ENCODE measurements around the gene MUC13. TPM values are rescaled to one million over a fixed set of nuclear protein-coding genes. Genes with fewer than 3 reads are reported as not detected.
A peak's percentile ranks its signal among the peaks of the same experiment; 100 is the strongest.

The MUC13 gene
- total RNA-seq, 1 experiment from 2014 or later: 0.22 TPM

DNA sequence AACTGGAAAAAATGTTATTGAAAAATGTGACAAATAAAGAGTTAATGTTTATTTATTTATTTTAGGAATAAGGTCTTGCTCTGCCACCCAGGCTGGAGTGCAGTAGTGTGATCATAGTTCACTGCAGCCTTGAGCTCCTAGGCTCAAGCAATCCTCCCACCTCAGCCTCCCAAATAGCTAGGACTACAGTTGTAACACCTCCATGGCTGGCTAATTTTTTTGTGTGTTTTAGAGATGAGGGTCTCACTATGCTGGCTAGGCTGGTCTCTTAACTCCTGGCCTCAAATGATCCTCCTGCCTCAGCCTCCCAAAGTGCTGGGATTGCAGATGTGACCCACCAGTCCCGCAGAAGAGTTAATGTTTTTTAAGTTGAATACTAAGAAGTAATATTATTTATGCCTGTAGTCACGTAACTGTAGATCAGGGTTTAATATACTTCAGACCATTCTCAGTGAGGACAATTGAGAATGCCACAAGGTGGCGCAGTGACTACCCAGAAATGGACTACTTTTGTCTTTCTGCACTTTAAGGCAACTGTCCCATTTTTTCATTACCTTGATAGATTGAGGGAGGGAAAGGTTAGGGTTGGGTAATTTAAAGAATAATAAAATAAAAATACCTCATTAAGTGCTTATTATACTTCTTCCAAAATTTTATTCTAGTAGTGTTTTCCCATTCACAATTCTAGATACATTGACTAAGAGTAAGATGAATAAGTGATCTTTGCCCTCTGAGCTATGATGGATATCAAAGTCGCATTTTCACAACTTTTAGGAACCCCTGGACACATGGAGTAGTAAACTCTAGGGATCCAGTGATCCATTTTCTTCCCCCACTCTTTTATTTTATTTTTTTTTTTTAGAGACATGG, 6.0 kb downstream of the MUC13 start:
- ATAC-seq (peak; percentile 53; the same call in 1 of the 2 replicates), DNase-seq (ENCODE audit: low spot score) (peak; percentile 58)
- ChIA-PET CTCF (interaction anchor here (0.6 to 2.4 kb wide), 20 partner anchors 10 to 657 kb away, joined by 3 to 13 read pairs (median 4); no protein-coding TSS in a partner anchor), POLR2A (interaction anchor here (0.6 kb wide), 2 partner anchors 141 to 650 kb away, joined by 3 read pairs; no protein-coding TSS in a partner anchor)
- TF ChIP-seq, protein P1, sequence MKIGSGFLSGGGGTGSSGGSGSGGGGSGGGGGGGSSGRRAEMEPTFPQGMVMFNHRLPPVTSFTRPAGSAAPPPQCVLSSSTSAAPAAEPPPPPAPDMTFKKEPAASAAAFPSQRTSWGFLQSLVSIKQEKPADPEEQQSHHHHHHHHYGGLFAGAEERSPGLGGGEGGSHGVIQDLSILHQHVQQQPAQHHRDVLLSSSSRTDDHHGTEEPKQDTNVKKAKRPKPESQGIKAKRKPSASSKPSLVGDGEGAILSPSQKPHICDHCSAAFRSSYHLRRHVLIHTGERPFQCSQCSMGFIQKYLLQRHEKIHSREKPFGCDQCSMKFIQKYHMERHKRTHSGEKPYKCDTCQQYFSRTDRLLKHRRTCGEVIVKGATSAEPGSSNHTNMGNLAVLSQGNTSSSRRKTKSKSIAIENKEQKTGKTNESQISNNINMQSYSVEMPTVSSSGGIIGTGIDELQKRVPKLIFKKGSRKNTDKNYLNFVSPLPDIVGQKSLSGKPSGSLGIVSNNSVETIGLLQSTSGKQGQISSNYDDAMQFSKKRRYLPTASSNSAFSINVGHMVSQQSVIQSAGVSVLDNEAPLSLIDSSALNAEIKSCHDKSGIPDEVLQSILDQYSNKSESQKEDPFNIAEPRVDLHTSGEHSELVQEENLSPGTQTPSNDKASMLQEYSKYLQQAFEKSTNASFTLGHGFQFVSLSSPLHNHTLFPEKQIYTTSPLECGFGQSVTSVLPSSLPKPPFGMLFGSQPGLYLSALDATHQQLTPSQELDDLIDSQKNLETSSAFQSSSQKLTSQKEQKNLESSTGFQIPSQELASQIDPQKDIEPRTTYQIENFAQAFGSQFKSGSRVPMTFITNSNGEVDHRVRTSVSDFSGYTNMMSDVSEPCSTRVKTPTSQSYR (CRISPR knock-in tag; IDR thresholded peaks at IDR 0.05): no peak
- no peak for TF ChIP-seq ZNF423 (CRISPR knock-in tag; IDR thresholded peaks at IDR 0.05)
- TF ChIP-seq, protein P2, sequence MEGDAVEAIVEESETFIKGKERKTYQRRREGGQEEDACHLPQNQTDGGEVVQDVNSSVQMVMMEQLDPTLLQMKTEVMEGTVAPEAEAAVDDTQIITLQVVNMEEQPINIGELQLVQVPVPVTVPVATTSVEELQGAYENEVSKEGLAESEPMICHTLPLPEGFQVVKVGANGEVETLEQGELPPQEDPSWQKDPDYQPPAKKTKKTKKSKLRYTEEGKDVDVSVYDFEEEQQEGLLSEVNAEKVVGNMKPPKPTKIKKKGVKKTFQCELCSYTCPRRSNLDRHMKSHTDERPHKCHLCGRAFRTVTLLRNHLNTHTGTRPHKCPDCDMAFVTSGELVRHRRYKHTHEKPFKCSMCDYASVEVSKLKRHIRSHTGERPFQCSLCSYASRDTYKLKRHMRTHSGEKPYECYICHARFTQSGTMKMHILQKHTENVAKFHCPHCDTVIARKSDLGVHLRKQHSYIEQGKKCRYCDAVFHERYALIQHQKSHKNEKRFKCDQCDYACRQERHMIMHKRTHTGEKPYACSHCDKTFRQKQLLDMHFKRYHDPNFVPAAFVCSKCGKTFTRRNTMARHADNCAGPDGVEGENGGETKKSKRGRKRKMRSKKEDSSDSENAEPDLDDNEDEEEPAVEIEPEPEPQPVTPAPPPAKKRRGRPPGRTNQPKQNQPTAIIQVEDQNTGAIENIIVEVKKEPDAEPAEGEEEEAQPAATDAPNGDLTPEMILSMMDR (IDR thresholded peaks at IDR 0.05): peak; percentile 59
- TF ChIP-seq GTF2I (CRISPR knock-in tag; conservative IDR thresholded peaks at IDR 0.05): 0 out of 2 replicates have a peak, but pooled peaks have one; percentile 3
- H3K9me3 Mint-ChIP-seq: no peaks in the 10 kb centered on the region
- H3K27me3 Mint-ChIP-seq (ENCODE audit: low read depth): no peaks in the 10 kb centered on the region
- no peaks in the 10 kb centered on the region for H3K4me1 Mint-ChIP-seq
- no peak overlapping the region for H3K4me3 Mint-ChIP-seq
- H3K36me3 Mint-ChIP-seq: no peaks in the 10 kb centered on the region
- no peak overlapping the region for H3K27ac Mint-ChIP-seq

DNA sequence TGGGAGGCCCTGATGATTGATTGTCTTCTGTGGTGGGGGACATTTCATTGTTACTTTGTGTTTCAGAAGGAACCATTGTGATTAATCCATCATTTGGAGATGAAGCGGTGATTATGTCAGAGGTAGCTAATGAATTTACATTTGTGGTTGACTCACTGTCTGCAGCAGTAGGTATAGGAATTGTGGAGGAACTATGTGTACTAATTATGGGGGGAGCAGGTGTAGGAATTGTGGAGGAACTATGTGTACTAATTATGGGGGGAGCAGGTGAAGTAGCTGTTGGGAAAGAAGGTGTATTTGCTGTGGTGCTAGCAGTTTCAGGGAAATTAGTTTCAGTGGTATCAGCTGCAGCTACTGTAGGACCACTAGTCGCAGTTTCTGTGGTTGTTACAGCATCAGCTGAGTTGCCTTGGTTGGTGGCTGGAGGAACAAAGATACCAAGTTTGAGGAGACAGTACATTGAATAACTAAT, 6.9 kb downstream of the MUC13 start:
- H3K4me1 Mint-ChIP-seq: no peaks in the 10 kb centered on the region
- no peak overlapping the region for H3K27ac Mint-ChIP-seq
- ATAC-seq: no peak

DNA sequence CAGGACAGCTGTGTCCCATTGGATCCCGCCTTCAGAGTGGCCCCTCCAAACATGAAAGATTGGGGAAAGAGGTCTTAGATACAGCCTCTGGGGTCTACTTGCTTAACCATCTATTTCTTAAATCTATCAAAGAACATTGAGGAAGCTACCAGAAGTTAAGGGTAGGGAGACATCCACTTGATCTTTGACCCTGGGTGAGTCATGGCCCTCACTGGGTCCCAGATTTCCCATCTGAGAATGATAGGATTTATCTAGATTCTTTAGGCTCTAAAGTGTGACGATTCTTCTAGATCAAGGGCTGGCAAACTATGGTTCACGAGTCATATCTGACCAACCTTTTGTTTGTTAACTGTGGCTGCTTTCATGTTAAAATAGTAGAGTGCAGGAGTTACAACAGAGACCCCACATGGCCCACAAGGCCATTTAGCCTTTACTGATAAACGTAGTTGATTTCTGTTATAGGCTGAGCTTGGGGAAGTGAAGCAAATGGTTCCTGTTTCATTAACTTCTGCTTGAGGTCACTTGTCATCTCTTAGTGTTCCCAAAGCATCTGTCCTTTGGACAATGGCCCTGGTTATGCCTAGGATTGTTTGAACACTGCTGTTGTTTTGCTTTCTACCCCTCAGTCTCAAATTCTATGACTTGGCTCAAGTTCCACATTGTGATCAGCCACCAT, 8.0 kb downstream of the MUC13 start:
- ATAC-seq (no peak), DNase-seq (ENCODE audit: low spot score) (no peak)
- no peaks in the 10 kb centered on the region for H3K36me3 Mint-ChIP-seq
- ChIA-PET POLR2A (no interaction called here), CTCF (interaction anchor here (1.6 kb wide), 1 partner anchor 140 kb away, joined by 3 read pairs; no protein-coding TSS in a partner anchor)
- H3K27ac Mint-ChIP-seq: no peak overlapping the region
- TF ChIP-seq TCF7 (CRISPR knock-in tag; IDR thresholded peaks at IDR 0.05; ENCODE audit: low read depth) (no peak), PRRX2 (CRISPR knock-in tag; IDR thresholded peaks at IDR 0.05) (no peak), ZNF138 (CRISPR knock-in tag; conservative IDR thresholded peaks at IDR 0.05) (no peak), MXD4 (CRISPR knock-in tag; IDR thresholded peaks at IDR 0.05; ENCODE audit: borderline replicate concordance) (no peak), NR1H2 (CRISPR knock-in tag; IDR thresholded peaks at IDR 0.05) (no peak), RORB (CRISPR knock-in tag; IDR thresholded peaks at IDR 0.05) (no peak)
- TF ChIP-seq, protein P3, sequence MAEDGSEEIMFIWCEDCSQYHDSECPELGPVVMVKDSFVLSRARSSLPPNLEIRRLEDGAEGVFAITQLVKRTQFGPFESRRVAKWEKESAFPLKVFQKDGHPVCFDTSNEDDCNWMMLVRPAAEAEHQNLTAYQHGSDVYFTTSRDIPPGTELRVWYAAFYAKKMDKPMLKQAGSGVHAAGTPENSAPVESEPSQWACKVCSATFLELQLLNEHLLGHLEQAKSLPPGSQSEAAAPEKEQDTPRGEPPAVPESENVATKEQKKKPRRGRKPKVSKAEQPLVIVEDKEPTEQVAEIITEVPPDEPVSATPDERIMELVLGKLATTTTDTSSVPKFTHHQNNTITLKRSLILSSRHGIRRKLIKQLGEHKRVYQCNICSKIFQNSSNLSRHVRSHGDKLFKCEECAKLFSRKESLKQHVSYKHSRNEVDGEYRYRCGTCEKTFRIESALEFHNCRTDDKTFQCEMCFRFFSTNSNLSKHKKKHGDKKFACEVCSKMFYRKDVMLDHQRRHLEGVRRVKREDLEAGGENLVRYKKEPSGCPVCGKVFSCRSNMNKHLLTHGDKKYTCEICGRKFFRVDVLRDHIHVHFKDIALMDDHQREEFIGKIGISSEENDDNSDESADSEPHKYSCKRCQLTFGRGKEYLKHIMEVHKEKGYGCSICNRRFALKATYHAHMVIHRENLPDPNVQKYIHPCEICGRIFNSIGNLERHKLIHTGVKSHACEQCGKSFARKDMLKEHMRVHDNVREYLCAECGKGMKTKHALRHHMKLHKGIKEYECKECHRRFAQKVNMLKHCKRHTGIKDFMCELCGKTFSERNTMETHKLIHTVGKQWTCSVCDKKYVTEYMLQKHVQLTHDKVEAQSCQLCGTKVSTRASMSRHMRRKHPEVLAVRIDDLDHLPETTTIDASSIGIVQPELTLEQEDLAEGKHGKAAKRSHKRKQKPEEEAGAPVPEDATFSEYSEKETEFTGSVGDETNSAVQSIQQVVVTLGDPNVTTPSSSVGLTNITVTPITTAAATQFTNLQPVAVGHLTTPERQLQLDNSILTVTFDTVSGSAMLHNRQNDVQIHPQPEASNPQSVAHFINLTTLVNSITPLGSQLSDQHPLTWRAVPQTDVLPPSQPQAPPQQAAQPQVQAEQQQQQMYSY (CRISPR knock-in tag; IDR thresholded peaks at IDR 0.05): no peak
- TF ChIP-seq, protein P4, sequence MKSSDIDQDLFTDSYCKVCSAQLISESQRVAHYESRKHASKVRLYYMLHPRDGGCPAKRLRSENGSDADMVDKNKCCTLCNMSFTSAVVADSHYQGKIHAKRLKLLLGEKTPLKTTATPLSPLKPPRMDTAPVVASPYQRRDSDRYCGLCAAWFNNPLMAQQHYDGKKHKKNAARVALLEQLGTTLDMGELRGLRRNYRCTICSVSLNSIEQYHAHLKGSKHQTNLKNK (CRISPR knock-in tag; IDR thresholded peaks at IDR 0.05): no peak
- no peaks in the 10 kb centered on the region for H3K4me1 Mint-ChIP-seq
- no peaks in the 10 kb centered on the region for H3K27me3 Mint-ChIP-seq (ENCODE audit: low read depth)
- H3K9me3 Mint-ChIP-seq: no peaks in the 10 kb centered on the region
- no peak overlapping the region for H3K4me3 Mint-ChIP-seq

More for the DNA sequence above, 6.9 kb downstream of the MUC13 start:
- no peak for TF ChIP-seq CREB1 (CRISPR knock-in tag; IDR thresholded peaks at IDR 0.05)
- no peak for TF ChIP-seq ZNF423 (CRISPR knock-in tag; IDR thresholded peaks at IDR 0.05)
- TF ChIP-seq, protein P5, sequence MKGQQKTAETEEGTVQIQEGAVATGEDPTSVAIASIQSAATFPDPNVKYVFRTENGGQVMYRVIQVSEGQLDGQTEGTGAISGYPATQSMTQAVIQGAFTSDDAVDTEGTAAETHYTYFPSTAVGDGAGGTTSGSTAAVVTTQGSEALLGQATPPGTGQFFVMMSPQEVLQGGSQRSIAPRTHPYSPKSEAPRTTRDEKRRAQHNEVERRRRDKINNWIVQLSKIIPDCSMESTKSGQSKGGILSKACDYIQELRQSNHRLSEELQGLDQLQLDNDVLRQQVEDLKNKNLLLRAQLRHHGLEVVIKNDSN (CRISPR knock-in tag; IDR thresholded peaks at IDR 0.05): no peak
- TF ChIP-seq NFE2L1 (CRISPR knock-in tag; IDR thresholded peaks at IDR 0.05): no peak
- TF ChIP-seq PRRX2 (CRISPR knock-in tag; IDR thresholded peaks at IDR 0.05): no peak
- TF ChIP-seq CREM (CRISPR knock-in tag; IDR thresholded peaks at IDR 0.05): no peak
- DNase-seq (ENCODE audit: low spot score): no peak
- no peaks in the 10 kb centered on the region for H3K36me3 Mint-ChIP-seq
- CTCF ChIA-PET: interaction anchor here (0.6 to 2.4 kb wide), 8 partner anchors 38 to 658 kb away, joined by 3 to 13 read pairs (median 4); no protein-coding TSS in a partner anchor
- POLR2A ChIA-PET: no interaction called here
- H3K4me3 Mint-ChIP-seq: no peak overlapping the region
- H3K27me3 Mint-ChIP-seq (ENCODE audit: low read depth): no peaks in the 10 kb centered on the region
- no peaks in the 10 kb centered on the region for H3K9me3 Mint-ChIP-seq

Data from WTC11 (cell line).